22Rv1 (cell line): Measurements from ENCODE around the gene NEUROG2.
"Not testable (repeated sequence)": the region's sequence is repeated elsewhere in the genome, so short reads cannot be mapped to it uniquely, and the experiment has no call there.

Source experiments
- H3K27ac ChIP-seq: fragments of 450-650 bp; 2 replicates; pipeline ENCODE4 v1.5.1; 2017
- CTCF ChIP-seq: fragments of 450-650 bp; IDR thresholded peaks from 2 replicates; pipeline ENCODE4 v1.5.1; 2017; ENCODE audit warnings: mild to moderate bottlenecking
- ZFX ChIP-seq: fragments of 450-650 bp; IDR thresholded peaks from 2 replicates; pipeline ENCODE4 v1.6.1; 2017; ENCODE audit warnings: antibody characterized with exemption, borderline replicate concordance

The NEUROG2 gene

GRCh38 chr4:112557676-112558411, 41.9 kb upstream of the NEUROG2 start:
- TF ChIP-seq CTCF (no peak), ZFX (no peak)
- H3K27ac ChIP-seq: no peak overlapping the region

- not testable (repeated sequence) for H3K27ac ChIP-seq
Measured at GRCh38 chr4:112554271-112554670, 38.3 kb upstream of the NEUROG2 start.

- TF ChIP-seq ZFX (no peak), CTCF (no peak)
- H3K27ac ChIP-seq: no peak overlapping the region
Measured at GRCh38 chr4:112552668-112553067, 36.7 kb upstream of the NEUROG2 start.

GRCh38 chr4:112550728-112551127, 34.7 kb upstream of the NEUROG2 start:
- TF ChIP-seq ZFX: no peak
- no peak for TF ChIP-seq CTCF

GRCh38 chr4:112546476-112546875, 30.5 kb upstream of the NEUROG2 start:
- TF ChIP-seq ZFX (no peak), CTCF (no peak)
- no peak overlapping the region for H3K27ac ChIP-seq

More at GRCh38 chr4:112550728-112551127, 34.7 kb upstream of the NEUROG2 start:
- H3K27ac ChIP-seq: no peak overlapping the region

GRCh38 chr4:112545346-112545745, 29.4 kb upstream of the NEUROG2 start:
- no peak overlapping the region for H3K27ac ChIP-seq
- TF ChIP-seq ZFX: no peak
- TF ChIP-seq CTCF: no peak

GRCh38 chr4:112540695-112541094, 24.7 kb upstream of the NEUROG2 start:
- no peak overlapping the region for H3K27ac ChIP-seq
- TF ChIP-seq CTCF (no peak), ZFX (no peak)

GRCh38 chr4:112536123-112536522, 20.1 kb upstream of the NEUROG2 start:
- no peak for TF ChIP-seq ZFX
- TF ChIP-seq CTCF: no peak

More at GRCh38 chr4:112536123-112536522, 20.1 kb upstream of the NEUROG2 start:
- no peak overlapping the region for H3K27ac ChIP-seq
